Activated T-cell treated with anti-CD3 and anti-CD28 coated beads, Interleukin-2, amount 50 U/mL, for 48 hours (primary cell): ENCODE results near the gene HOMER2.
"Not testable (repeated sequence)": the region's sequence is repeated elsewhere in the genome, so short reads cannot be mapped to it uniquely, and the experiment has no call there.

Source experiments
- DNase-seq, 2 experiments: peaks; one replicate each; pipeline ENCODE4 v3.0.0-alpha.2; 2020

Gene HOMER2

DNA sequence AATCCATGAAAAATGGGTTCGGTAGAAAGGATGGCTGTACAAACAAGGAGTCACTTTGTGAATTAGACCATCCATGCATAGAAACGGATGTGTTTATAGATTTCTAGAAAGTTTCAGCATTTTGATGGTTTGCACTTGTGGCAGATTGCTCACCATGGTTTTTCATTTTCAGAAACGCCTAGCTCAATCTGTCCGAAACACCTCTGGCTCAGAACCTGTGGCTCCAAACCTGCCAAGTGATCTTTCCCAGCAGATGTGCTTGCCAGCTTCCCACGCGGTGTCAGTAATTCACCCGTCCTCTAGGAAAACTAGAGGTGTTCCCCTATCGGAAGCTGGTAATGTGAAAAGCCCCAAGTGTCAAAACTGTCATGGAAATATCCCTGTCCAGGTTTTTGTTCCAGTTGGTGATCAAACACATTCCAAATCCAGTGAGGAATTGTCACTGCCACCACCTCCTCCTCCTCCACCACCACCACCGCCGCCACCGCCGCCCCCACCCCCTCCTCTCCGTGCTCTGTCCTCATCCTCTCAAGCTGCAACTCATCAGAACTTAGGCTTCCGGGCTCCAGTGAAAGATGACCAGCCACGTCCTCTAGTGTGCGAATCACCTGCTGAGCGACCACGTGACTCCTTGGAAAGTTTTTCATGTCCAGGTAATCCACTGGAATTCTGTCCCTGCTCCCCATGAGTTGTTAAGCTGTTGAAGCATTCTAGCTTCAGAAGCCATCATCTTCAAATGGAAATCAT lies 121.9 kb downstream of the HOMER2 start:
- no peak for DNase-seq

DNA sequence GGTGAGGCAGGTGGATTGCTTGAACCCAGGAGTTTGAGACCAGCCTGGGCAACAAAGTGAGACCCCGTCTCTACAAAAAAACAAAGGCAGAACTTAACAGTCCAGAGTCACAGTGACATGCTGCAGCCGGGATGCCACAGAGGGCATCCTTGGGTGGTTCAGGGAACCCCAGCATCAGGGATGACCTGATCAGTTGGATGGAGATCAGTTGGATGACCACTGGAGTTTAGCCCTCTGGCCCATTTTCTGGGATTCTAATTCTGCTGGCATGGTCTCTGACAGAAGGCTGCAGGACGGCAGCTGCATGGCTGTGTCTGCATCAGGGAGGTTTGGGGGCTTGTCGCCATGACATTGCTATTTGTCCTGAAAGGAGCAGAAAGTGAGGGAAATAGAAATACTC lies 123.3 kb downstream of the HOMER2 start:
- DNase-seq, result no peak

DNA sequence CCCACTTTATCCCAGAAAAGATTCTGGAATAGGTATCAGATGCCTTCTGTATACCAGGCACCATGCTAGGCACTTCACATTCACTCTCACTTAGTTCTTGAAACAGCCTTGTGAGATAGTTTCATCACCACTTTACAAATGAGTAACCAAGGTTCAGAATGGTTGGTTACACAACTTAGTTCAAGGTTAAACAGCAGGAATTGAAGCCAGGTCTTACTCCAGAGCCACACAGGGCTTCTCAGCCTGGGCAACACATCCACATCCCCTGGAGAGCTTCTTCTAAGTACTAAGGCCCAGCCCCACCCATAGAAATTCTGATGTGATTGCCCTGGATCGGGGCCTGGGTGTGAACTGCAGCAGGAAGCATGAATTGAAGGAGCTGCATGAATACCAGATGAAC lies 124.4 kb downstream of the HOMER2 start:
- DNase-seq, result no peak

DNA sequence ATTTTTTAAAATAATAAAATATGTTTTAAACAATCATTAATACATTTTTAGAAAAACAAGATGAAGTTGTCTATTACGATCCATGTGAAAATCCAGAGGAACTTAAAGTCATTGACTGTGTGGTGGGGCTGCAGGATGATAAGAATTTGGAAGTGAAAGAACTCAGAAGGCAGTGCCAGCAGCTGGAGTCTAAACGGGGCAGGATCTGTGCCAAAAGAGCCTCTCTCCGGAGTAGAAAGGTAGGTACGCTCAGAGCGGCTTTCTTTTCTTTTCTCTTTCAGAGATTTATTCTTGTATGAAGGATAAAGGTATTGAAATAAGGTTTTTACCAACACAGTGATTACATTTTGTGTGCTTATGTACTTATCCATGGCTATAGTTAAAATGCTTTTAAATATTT lies 129.5 kb downstream of the HOMER2 start:
- DNase-seq, result no peak

DNA sequence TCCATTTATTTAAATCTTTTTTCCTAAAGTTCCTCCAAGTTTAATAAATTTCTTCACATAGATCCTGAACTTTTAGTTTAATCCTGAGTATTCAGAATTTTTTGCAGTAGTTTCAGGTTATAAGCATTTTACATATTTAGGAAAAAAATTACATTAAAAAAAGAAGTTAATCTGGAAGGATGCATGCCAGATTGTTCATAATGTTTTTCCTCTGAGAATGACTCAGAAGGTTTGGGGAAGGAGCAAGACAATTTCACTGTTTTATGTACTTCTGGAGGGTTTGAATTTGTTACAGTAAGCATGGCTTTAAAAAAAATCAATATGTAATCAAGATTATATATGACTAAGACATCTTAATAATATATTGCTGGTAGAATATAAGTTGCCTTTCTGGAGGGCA lies 130.7 kb downstream of the HOMER2 start:
- DNase-seq, result not testable (repeated sequence)

DNA sequence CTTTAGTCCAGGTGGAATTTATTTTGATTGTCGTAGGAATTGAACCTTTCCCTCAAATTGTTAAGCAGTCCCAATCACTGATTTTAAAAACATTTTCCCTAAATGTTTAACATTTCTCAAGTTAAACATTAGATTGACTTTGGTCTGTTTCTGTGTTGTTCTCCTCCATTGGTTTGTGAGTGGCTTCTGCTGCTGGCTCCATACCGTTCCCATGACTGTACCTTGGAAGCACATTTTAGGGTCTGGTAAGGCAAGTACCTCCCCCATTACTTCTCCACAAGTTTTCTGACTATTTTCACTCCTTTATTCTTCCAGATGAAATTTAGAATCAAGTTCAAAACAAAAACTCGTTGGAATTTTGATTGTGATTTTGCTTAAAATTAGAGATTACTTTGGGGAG lies 131.1 kb downstream of the HOMER2 start:
- not testable (repeated sequence) for DNase-seq

DNA sequence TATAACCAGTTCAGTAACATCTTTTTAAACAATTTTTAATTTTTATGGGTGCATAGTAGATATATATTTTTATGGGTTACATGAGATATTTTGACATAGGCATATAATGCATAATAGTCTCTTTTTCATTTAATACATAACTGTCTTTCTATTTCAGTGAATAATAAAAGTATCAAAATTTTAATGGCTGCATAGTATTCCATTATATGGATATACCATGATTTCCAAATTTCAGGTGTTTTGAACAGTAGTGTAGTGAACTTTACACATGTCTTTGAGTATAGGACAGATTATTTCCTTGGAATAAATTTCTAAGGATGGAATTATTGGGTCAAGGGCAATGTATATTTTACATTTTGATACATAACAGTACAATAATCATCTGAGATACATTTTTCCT lies 132.4 kb downstream of the HOMER2 start:
- DNase-seq, result no peak

DNA sequence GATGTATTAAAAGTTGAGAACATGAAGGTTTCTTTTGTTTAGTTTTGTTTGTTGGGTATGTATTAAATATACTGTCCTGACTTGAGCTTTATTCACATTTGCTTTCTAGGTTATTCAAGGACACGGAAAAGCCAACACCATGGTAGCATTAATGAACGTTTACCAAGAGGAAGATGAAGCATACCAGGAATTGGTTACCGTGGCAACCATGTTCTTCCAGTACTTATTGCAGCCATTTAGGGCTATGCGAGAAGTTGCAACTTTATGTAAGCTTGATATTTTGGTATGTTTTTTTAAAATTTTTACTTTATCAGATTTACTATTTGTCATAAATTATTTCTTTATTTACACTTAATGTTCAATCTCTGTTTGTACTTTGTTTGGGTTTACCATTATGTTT lies 139.5 kb downstream of the HOMER2 start:
- no peak for DNase-seq

DNA sequence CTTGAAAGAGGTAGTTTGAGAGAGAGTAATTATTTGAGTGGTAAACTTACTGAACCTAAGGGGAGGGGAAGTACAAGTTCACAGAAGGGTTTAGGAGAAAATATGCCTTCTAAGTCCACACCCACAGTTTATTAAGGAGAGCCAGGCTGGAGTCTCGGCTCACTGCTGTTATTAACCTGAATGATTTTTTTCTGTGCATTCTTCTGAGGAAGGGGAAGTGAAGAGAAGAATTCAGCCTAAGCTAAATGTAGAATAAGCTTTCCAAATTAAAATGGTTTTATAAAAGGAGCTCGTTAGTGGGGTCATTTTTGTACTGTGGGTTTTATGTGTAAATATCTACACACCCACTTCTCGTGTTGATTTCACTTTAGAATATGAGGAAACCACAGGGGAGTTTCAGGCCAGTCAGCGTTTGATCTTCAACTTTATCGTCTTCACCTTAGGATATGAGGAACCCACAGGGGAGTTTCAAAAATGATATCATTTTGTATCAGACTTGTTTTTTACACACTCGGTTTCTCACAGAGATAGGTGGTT lies 141.6 kb downstream of the HOMER2 start:
- DNase-seq, result peak; percentile 30 to 39

DNA sequence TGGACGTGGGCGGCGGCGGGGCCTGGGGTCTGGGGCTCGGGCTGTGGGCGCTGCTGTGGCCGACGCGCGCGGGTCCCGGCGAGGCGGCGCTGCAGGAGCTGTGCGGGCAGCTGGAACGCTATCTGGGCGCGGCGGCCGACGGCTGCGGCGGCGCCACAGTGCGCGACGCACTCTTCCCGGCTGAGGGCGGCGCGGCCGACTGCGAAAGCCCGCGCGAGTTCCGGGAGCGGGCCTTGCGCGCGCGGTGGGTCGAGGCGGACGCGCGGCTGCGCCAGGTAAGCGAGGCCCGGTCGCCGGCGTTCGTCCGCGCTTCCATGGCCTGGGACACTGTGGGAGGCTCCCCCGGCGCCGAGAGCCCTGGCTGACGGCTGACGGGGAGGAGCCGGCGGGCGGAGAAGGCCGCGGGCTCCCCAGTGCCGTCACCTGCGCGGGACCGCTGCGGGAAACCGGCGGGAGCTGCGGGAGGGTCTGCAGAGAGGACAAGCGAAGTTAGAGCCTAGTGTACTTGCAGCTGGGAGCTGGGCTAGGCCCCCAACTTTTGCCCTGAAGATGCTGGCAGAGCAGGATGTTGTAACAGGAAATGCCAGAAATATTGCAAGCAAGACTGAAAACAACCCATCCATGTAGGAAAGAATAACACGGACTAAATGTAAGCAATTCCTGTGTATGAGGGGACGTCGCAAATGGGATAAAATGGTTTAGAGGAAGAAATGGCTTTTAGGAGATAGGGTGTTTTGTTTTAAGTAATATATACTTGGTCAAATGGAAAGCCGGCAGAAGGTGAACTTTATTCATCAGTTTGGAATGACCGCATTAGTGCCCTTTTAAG lies 142.2 kb downstream of the HOMER2 start:
- peak in 1 of 2 experiments; percentile 47 for DNase-seq

DNA sequence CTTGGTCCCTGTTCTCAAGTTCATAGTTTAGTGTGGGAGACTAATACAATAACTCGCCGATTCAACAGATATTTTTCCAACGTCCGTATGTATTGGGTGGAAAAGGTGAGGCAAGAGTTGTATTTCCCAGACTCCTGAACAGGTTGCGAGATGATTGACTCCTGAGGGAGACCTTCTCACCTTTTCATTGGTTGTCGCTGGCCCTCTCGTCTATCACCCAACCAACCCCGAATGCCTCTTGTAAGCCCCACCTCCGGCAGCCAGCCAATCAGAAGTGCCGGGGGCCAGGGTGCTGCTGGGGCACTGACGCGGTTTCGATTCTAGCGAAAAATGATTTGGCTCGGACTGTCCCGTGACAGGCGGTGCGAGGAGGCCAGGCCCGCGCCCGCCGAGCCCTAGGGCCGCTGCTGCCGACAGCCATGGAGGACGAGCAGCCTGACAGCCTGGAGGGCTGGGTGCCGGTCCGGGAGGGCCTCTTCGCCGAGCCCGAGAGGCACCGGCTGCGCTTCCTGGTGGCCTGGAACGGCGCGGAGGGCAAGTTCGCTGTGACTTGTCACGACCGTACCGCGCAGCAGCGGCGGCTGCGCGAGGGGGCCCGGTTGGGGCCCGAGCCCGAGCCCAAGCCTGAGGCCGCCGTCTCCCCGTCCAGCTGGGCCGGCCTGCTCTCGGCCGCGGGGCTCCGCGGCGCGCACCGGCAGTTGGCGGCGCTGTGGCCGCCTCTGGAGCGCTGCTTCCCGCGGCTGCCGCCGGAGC lies 143.0 kb downstream of the HOMER2 start, which contains the start of gene WHAMM:
Gene WHAMM, plus strand, starts transcription at position 321 of the 753 bp plus-strand sequence. Its CDS starts 99 bp downstream, at position 420.
- DNase-seq, result peak; percentile 96

DNA sequence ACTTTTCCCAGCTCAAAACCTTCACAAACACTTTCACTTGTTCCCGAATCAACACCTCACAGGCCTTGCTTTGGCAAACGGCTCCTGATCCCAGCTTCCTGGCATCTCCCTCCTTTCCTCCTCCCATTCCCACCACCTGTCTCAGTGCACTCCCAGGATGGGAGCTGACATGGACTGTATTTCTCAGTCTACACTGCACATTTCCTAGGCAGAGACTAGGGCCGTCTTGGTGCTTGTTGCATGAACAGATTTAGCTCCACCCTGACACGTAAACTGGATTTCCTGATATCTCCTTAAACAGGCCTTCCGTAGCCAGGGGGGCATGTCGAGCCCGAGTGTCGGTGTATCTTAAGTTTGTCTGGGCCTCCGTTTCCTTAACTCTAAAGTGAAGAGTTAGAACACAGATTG lies 143.9 kb downstream of the HOMER2 start:
- no peak for DNase-seq

DNA sequence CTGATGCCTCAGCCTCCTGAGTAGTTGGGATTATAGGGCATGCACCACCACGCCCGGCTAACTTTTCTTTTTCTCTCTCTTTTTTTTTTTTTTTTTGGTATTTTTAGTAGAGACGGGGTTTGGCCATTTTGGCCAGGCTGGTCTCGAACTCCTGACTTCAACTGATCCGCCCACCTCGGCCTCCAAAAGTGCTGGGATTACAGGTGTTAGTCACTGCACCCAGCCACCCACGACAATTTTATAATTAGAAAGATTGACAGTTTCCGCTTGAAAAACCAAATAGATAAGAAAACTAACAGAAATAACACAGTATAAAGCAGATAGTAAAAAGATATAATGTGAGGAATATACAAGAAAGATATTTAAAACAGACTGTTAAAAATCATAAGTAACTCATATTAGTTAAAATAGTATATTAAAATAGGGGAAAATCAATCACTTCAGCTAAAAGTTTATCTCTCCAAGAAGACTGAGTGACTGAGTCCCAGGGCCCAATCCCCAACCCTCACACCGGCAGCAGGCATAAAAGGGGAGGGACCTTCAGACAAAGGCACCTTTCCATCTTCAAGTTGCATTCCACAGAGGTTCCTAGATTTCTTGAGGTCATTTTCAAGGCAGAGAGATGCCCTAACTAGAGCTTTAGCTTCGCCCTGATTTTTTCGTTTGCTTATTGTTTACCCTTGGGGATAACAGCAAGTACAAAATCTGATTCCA lies 144.4 kb downstream of the HOMER2 start:
- no peak for DNase-seq

DNA sequence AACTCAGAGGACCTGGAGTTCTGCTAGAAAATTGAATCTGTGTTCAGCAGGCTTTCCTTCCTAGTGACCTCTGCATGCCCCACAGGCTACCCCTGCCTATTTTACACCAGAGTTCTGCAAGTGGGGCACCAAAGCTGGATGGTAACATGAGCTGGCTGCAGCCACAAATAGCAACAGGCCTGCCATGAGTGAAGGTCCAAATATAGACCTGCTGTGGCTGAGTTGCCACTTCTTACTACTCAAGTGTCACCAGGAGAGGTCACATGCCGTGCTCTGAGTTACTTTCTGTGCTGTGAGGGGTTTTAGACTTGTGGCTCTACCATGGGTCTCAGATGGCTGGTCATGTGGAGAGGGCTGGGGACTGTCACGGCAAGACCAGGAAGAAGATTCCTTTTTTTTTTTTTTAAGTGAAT lies 146.5 kb downstream of the HOMER2 start, which contains the start of gene FSD2:
Gene FSD2, minus strand, starts transcription at position 76 of the 413 bp plus-strand sequence. CDS start 18,679 bp downstream, outside the sequence.
- no peak for DNase-seq

DNA sequence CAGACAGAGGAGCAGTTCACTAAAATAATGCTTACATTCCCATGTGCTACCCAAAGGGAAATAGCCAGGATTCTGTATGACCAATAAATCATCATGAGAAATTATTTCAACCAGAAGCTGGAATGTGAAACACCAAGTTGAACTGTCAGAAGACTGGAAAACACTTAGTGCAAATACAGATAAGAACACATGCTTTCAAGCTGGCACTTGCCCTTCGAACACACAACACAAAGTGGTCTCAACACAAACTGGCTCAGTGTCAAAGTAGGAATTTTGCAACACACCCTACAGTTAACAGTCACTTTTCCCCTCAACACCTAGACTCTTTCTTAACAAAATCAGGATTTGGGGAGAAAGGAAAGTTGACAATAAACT lies 148.0 kb downstream of the HOMER2 start:
- no peak for DNase-seq

DNA sequence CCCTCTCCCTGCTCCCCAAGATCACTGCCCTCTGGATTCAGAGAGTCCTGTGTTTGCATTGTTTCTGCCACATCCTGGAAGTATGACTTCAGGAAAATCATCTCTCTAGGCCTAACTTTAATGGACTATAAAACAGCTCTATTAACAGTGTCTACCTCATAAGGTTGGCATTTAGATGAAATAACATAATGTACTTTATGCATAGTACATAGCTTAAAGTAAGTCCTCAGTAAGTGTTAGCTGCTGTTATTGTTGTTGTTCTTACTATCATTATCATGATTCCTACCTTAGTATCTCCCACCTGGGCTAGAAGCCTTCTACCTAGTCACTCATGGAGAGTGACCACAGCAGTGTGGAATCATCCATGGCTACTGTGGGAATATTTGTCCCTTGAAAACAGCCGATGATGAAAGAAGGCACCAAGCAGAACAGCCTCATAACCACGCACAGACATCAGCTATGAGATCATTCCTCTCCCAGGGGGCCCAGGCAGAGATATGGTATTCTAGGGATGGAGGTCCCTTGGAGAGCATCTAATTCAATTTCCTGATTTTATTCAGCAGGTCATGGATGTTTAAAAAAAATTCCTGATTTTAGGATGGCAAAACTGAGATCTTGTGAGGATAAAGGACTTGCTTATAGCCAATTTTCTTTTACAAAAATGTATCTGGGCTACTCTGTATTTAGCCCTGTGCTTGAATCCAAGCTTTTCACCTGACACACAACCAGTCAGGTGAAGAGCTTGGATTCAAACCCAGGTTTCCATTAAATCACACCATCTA lies 148.5 kb downstream of the HOMER2 start:
- no peak for DNase-seq

DNA sequence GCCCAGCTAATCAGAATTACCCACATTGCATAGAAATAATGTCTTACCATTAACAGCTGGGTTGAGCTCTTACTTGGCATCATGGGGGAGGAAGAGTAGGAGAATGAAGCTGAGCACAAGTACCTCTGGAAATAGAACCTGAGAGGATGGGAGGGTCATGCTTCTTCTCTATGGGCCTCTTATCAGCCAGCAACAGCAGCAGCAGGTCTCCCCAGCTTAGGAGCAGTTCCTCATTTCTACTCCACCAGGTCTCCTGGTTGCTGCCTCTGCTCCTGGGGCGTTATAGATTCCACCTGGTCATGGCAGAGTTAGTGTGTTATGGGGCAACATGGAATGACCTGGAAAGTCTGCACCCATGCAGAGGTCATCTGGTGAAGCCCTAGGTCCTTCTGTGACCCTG lies 150.0 kb downstream of the HOMER2 start:
- DNase-seq, result no peak

DNA sequence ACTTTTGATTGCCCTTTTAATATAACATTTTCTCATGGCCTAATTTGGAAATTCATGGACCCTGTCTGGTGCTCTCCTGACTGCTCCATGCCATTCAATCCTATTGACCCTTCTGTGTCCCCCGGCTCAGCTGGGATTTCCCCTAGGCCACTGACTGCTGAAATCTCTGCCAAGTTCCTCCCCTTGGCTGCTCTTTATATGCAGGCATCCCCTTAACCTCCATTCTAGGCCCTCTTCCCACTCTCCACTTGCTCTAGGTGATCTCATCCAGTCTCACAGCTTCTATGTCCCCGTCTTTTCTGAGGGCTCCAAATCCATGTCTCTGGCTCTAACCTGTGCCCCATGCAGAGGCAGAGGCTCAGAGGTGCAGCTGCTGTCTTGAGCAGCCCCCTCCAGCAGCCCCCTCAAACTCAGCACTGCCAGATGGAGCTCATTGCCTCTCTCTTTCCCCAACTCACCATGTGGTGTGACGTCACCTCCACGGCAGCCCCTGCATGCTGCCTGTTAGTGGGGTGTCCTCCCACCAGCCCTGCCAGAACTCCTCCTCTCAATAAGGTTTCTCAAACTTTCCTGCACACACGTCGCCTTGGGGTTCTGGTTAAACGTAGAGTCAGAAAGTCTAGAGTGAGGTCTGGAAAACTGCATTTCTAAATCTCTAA lies 153.2 kb downstream of the HOMER2 start:
- DNase-seq, result no peak
